Measurements from ENCODE around the gene PARD3. TPM values are rescaled to one million over a fixed set of nuclear protein-coding genes. Genes with fewer than 3 reads are reported as not detected.

PARD3 gene
- total RNA-seq, 1 experiment from 2014 or later, result 51.8 TPM

DNA sequence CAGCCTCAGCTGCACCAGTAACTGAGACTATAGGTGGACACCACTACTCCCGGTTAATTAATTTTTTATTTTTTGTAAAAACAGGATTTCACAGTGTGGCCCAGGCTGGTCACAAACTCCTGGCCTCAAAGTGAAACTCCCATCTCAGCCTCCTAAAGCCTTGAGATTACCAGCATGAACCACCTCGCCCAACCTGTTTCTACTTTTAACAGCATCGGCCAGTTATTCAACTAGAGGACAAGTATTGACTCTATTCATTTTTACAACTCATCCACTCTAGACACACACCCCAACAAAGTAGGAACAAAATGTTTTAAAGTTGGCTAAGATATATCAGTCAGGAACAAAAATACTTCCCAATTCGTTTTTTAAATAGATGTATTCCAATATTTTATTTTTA is 334.8 kb downstream of the PARD3 start:
- no peak for DNase-seq (ENCODE audit: low spot score)
- H3K36me3 Mint-ChIP-seq, result no peaks in the 10 kb centered on the region
- POLR2A ChIA-PET, result interaction anchor here (0.7 kb wide), 1 partner anchor 39 kb away, joined by 5 read pairs; no protein-coding TSS in a partner anchor
- CTCF ChIA-PET, result no interaction called here
- H3K4me3 Mint-ChIP-seq, result no peak overlapping the region
- no peak for ATAC-seq
- no peaks in the 10 kb centered on the region for H3K9me3 Mint-ChIP-seq
- no peak overlapping the region for H3K27ac Mint-ChIP-seq
- H3K27me3 Mint-ChIP-seq (ENCODE audit: low read depth), result no peaks in the 10 kb centered on the region
- no peak for TF ChIP-seq FOXK1 (CRISPR knock-in tag; IDR thresholded peaks at IDR 0.05)
- H3K4me1 Mint-ChIP-seq, result peaks cover 21% of the 10 kb centered on the region

DNA sequence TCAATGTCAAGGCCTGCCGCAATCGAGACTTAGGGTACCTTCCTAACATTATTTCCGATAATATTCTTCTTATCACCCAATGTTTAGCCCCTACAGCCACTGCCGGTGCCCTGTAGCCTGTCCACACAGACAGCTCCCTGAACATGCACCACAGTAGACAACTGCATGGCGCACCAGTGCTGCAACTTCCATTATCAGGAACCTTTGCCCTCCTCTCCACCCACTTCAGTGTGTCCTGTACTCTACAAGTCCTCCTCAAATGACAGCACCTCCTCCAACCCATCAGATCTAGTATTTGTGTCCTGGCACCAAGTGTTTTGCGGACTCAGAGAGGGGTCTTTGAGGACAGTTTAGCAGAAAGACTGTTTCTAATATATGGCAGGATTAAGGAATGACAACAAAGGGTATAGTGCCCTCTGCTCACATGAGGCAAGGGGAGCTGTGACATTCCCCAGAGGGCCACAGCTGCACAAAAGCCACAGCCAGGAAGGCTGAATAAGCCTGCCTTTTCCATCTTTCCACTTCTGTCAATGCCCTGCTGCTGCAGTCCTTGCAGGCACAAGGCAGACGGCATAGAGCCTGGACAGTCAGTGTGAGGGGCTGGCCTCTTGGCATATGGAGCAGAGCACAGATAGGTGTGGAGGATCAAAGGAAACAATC is 335.4 kb downstream of the PARD3 start:
- no peak for ATAC-seq
- DNase-seq (ENCODE audit: low spot score), result no peak
- no peaks in the 10 kb centered on the region for H3K9me3 Mint-ChIP-seq
- peaks cover 19% of the 10 kb centered on the region for H3K4me1 Mint-ChIP-seq
- no peak for TF ChIP-seq NFYB (CRISPR knock-in tag; conservative IDR thresholded peaks at IDR 0.05; ENCODE audit: low read depth)
- TF ChIP-seq ZNF121 (CRISPR knock-in tag; IDR thresholded peaks at IDR 0.05), result no peak
- TF ChIP-seq, protein P1, sequence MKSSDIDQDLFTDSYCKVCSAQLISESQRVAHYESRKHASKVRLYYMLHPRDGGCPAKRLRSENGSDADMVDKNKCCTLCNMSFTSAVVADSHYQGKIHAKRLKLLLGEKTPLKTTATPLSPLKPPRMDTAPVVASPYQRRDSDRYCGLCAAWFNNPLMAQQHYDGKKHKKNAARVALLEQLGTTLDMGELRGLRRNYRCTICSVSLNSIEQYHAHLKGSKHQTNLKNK (CRISPR knock-in tag; IDR thresholded peaks at IDR 0.05), result no peak
- no peak for TF ChIP-seq ZNF396 (CRISPR knock-in tag; IDR thresholded peaks at IDR 0.05; ENCODE audit: borderline replicate concordance)
- TF ChIP-seq OVOL2 (CRISPR knock-in tag; IDR thresholded peaks at IDR 0.05; ENCODE audit: borderline replicate concordance), result no peak
- TF ChIP-seq, protein P2, sequence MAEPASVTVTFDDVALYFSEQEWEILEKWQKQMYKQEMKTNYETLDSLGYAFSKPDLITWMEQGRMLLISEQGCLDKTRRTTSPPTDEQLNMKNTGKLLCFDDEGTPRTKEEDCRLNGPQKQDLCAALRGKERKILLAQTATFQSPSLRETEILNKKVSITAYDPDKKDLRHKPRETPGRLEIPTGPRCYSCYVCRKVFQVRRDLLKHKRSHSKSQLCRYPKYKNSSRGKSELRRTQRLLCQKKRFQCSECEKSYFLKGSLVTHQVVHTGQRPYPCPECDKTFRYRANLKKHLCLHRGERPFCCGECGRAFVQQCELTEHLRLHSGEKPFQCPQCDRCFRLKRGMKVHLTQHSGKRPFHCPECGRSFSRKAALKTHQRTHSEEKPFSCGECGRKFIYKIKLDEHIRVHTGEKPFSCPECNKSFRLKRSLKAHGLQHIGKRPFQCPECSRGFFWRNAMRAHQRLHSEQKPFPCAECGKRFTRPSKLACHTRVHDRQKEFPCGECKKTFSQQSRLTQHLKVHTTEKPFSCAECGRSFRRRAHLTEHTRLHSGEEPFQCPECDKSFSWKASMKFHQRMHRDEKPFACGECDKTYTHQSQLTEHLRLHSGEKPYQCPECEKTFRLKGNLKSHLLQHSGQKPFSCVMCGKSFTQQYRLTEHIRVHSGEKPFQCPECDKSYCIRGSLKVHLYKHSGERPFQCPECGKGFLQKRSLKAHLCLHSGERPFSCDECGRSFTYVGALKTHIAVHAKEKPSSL (CRISPR knock-in tag; conservative IDR thresholded peaks at IDR 0.05), result no peak
- no peak for TF ChIP-seq ELF4 (CRISPR knock-in tag; IDR thresholded peaks at IDR 0.05; ENCODE audit: low read depth)
- no peak for TF ChIP-seq JAZF1 (CRISPR knock-in tag; IDR thresholded peaks at IDR 0.05)
- POLR2A ChIA-PET, result interaction anchor here (0.6 kb wide), 1 partner anchor 17 kb away, joined by 3 read pairs; no protein-coding TSS in a partner anchor
- H3K4me3 Mint-ChIP-seq, result no peak overlapping the region
- peak overlapping the region; percentile 44 for H3K27ac Mint-ChIP-seq
- CTCF ChIA-PET, result no interaction called here
- H3K27me3 Mint-ChIP-seq (ENCODE audit: low read depth), result no peaks in the 10 kb centered on the region
- H3K36me3 Mint-ChIP-seq, result no peaks in the 10 kb centered on the region

DNA sequence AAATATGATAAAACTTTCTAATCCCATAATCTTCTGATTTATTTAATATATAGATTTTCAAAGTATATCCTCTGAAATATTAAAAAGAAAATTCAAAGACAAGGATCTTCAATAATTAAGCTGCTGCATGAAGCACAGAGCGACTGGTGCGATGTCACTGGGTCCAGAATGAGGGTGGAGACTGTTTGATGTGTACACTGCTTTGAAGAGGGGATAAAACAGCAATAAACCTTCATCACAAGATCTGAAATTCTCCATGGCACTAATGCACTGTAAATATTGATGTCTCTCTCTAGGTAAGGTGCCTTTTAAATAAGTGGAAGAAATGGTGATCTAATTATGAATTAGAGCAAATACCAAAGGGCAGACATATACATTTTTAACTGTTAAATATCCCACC is 337.8 kb downstream of the PARD3 start:
- POLR2A ChIA-PET, result no interaction called here
- Mint-ChIP-seq H3K36me3 (no peaks in the 10 kb centered on the region), H3K9me3 (no peaks in the 10 kb centered on the region), H3K27me3 (ENCODE audit: low read depth) (no peaks in the 10 kb centered on the region), H3K4me1 (peaks cover 16% of the 10 kb centered on the region), H3K27ac (no peak overlapping the region; the same call in 1 of the 2 replicates), H3K4me3 (no peak overlapping the region)
- ATAC-seq (no peak), DNase-seq (ENCODE audit: low spot score) (no peak)
- TF ChIP-seq, protein P3, sequence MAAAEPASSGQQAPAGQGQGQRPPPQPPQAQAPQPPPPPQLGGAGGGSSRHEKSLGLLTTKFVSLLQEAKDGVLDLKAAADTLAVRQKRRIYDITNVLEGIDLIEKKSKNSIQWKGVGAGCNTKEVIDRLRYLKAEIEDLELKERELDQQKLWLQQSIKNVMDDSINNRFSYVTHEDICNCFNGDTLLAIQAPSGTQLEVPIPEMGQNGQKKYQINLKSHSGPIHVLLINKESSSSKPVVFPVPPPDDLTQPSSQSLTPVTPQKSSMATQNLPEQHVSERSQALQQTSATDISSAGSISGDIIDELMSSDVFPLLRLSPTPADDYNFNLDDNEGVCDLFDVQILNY (CRISPR knock-in tag; IDR thresholded peaks at IDR 0.05), result no peak
- CTCF ChIA-PET, result no interaction called here

DNA sequence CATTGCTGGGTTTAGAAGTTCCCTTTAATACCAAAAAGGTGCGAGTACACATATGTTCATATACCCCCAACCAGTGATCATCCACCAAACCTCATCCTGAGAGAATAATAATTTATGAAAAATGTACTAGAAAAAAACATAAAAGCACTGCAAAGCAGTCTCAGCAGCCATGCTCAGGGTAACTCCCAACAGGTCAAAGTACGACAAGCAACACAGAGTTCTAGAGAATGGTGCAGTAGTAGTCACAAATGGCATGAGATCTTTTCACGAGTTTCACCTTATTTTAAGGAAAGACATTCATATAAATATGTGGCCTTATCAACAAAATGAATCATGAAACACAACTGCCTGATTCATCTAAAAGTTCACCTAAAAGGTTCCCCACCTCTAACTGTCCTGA is 338.5 kb downstream of the PARD3 start:
- POLR2A ChIA-PET, result no interaction called here
- Mint-ChIP-seq H3K36me3 (no peaks in the 10 kb centered on the region), H3K27me3 (ENCODE audit: low read depth) (no peaks in the 10 kb centered on the region), H3K27ac (no peak overlapping the region), H3K4me3 (no peak overlapping the region), H3K9me3 (no peaks in the 10 kb centered on the region), H3K4me1 (peaks cover 15% of the 10 kb centered on the region)
- ATAC-seq (no peak), DNase-seq (ENCODE audit: low spot score) (no peak)
- no peak for TF ChIP-seq ELF4 (CRISPR knock-in tag; IDR thresholded peaks at IDR 0.05; ENCODE audit: low read depth)
- TF ChIP-seq ZNF263 (CRISPR knock-in tag; IDR thresholded peaks at IDR 0.05; ENCODE audit: low read depth), result no peak
- CTCF ChIA-PET, result no interaction called here

DNA sequence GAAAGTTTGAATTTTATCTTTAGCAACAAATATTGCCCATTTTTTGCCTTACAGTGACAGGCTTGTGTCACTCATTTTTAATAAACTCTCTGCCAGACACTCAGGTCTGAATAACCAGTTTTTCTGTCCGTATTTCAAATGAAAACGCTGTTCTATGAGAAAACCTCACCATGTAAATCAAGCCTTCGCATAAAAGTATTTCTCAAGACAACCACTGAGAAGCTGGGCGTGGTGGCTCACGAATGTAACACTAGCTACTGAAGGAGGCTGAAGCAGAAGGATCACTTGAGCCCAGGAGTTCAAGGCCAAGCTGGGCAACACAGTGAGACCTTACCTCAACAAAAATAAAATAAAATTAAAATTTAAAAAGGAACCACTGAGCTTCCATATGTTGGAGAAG is 339.3 kb downstream of the PARD3 start:
- DNase-seq (ENCODE audit: low spot score), result no peak
- H3K4me3 Mint-ChIP-seq, result no peak overlapping the region
- H3K36me3 Mint-ChIP-seq, result no peaks in the 10 kb centered on the region
- H3K27me3 Mint-ChIP-seq (ENCODE audit: low read depth), result no peaks in the 10 kb centered on the region
- ChIA-PET POLR2A (no interaction called here), CTCF (no interaction called here)
- no peak for ATAC-seq
- no peaks in the 10 kb centered on the region for H3K9me3 Mint-ChIP-seq
- no peak overlapping the region for H3K27ac Mint-ChIP-seq
- peaks cover 9% of the 10 kb centered on the region for H3K4me1 Mint-ChIP-seq
- TF ChIP-seq EMX1 (CRISPR knock-in tag; IDR thresholded peaks at IDR 0.05) (no peak), KAT7 (CRISPR knock-in tag; IDR thresholded peaks at IDR 0.05; ENCODE audit: borderline replicate concordance) (no peak), RORB (CRISPR knock-in tag; IDR thresholded peaks at IDR 0.05) (no peak)
- TF ChIP-seq, protein P4, sequence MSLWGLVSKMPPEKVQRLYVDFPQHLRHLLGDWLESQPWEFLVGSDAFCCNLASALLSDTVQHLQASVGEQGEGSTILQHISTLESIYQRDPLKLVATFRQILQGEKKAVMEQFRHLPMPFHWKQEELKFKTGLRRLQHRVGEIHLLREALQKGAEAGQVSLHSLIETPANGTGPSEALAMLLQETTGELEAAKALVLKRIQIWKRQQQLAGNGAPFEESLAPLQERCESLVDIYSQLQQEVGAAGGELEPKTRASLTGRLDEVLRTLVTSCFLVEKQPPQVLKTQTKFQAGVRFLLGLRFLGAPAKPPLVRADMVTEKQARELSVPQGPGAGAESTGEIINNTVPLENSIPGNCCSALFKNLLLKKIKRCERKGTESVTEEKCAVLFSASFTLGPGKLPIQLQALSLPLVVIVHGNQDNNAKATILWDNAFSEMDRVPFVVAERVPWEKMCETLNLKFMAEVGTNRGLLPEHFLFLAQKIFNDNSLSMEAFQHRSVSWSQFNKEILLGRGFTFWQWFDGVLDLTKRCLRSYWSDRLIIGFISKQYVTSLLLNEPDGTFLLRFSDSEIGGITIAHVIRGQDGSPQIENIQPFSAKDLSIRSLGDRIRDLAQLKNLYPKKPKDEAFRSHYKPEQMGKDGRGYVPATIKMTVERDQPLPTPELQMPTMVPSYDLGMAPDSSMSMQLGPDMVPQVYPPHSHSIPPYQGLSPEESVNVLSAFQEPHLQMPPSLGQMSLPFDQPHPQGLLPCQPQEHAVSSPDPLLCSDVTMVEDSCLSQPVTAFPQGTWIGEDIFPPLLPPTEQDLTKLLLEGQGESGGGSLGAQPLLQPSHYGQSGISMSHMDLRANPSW (CRISPR knock-in tag; conservative IDR thresholded peaks at IDR 0.05; ENCODE audit: low read depth), result no peak
- TF ChIP-seq, protein P5, sequence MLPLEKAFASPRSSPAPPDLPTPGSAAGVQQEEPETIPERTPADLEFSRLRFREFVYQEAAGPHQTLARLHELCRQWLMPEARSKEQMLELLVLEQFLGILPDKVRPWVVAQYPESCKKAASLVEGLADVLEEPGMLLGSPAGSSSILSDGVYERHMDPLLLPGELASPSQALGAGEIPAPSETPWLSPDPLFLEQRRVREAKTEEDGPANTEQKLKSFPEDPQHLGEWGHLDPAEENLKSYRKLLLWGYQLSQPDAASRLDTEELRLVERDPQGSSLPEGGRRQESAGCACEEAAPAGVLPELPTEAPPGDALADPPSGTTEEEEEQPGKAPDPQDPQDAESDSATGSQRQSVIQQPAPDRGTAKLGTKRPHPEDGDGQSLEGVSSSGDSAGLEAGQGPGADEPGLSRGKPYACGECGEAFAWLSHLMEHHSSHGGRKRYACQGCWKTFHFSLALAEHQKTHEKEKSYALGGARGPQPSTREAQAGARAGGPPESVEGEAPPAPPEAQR (CRISPR knock-in tag; IDR thresholded peaks at IDR 0.05), result no peak
- TF ChIP-seq, protein P6, sequence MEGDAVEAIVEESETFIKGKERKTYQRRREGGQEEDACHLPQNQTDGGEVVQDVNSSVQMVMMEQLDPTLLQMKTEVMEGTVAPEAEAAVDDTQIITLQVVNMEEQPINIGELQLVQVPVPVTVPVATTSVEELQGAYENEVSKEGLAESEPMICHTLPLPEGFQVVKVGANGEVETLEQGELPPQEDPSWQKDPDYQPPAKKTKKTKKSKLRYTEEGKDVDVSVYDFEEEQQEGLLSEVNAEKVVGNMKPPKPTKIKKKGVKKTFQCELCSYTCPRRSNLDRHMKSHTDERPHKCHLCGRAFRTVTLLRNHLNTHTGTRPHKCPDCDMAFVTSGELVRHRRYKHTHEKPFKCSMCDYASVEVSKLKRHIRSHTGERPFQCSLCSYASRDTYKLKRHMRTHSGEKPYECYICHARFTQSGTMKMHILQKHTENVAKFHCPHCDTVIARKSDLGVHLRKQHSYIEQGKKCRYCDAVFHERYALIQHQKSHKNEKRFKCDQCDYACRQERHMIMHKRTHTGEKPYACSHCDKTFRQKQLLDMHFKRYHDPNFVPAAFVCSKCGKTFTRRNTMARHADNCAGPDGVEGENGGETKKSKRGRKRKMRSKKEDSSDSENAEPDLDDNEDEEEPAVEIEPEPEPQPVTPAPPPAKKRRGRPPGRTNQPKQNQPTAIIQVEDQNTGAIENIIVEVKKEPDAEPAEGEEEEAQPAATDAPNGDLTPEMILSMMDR (IDR thresholded peaks at IDR 0.05), result no peak
